ENCODE measurements around the gene APP. TPM values are rescaled to one million over a fixed set of nuclear protein-coding genes. Genes with fewer than 3 reads are reported as not detected.

Gene APP
- total RNA-seq, 1 donor from 2014 or later: 1,326 TPM

DNA sequence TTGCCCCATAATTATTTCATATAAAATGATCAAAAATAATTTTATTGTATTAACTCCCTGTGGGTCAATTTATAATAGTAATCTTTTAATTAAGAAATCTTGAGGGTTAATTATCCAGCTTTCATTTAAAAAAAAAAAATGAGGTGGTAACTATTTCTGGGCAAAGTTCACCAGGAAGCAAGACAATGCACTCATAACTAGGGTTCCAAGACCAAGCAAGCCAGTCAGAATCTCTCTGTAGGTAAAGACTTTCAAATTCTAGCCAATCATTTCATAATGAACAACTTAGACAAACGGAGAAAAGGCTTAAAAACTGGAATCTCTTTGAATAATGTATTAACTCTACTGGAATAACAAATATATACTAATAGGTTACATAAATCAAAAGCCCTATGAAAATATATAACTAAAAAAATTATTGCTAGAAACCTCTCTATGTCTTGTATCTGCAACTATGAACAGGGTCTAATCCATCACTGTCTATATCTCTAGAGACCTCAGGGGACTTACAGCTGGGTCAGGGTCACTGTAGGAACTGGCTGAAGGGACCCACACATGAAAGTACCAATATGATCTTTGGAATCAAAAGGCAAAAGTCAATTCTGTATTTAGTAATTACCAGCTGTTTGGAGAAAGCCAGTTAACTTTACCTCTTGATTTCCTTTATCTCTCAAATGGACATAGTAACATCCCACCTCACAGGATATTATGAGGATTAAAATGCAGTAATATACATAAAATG is 43.3 kb downstream of the APP start:
- DNase-seq (ENCODE audit: low read depth in 2 of 2): no peak

GRCh38 chr21:26126168-26126553 is 44.4 kb downstream of the APP start:
- DNase-seq (ENCODE audit: low read depth in 2 of 2): no peak

GRCh38 chr21:26125433-26126167 is 45.0 kb downstream of the APP start:
- DNase-seq (ENCODE audit: low read depth in 2 of 2): no peak

DNA sequence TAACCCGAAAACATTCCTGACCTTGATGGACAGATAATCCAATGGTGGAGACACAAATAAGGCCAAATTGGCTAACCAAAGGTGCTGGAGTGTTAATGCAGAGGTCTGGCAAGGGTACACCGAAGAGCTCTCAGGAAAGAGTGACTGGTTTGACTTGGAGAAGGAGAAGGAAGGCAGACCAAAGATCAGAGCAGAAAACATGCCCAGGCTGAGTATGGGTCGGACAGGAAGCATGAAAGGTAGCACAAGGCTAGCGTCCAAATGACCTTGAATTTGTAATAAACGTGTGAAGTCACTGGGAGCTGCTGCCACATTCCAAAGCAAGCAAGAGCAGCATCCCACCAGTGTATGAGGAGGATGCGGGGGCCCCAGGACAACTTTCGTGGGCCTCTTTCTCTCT is 45.7 kb downstream of the APP start:
- DNase-seq (ENCODE audit: low read depth in 2 of 2): peak; percentile 18 to 53

DNA sequence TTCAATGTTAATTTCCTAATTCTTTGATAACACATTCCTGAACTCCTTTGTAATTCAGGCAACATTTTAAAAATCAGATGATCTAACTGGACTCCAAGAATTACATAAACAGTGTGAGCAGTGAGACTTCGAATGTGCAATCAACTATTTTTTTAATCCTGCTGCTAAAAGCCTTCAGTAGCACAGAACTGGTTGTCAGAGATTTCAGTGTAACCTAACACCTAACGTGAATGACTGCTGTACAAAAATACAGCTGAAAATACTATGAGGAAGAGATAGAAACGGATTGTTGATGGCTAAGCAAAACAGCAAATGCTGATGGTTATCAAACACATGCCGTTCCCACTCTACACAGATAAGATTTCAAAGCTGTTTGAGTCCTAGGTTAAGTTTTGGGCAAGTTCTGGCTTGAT is 46.1 kb downstream of the APP start:
- peak; percentile 61 to 78 for DNase-seq (ENCODE audit: low read depth in 2 of 2)

GRCh38 chr21:26123012-26123411 is 47.6 kb downstream of the APP start:
- DNase-seq (ENCODE audit: low read depth in 2 of 2): peak in 1 of 2 donors; percentile 21

DNA sequence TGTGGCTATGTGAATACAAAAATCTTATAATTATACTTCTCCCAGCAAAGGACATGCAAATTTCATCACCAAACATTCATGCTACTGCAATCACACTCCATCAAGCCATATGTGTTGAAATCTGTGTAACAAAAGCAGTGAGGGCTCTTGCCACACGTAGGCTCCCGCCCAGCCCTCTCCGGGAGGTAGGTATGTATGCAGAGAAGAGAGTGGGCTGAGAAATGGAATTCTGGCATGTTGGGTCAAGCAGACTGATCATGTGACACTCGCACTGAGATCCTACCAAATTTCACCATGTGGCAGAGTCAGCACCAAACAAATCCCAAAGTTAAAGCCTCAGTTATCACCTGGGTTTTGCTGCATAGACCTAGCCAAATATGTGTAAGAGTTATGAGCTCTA is 49.7 kb downstream of the APP start:
- no peak for DNase-seq (ENCODE audit: low read depth in 2 of 2)

DNA sequence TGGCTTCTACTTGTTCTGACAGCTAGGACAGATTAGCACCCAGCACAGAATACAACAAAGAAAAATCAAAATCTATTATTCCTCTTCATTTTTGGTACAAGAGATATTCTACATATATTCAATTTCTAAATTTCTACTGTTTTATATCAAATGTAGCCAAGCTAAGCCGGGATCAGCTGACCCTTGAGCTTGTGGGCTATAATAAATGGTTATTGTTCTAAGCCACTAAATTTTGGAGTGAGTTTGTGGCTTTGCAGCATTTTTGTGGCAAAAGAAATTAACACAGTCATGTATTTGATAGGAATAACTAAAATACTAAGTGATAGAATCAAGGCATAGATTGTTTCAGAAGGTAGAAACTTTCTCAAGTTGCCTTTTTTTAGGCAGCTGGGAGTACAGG is 50.7 kb downstream of the APP start:
- DNase-seq (ENCODE audit: low read depth in 2 of 2): no peak

DNA sequence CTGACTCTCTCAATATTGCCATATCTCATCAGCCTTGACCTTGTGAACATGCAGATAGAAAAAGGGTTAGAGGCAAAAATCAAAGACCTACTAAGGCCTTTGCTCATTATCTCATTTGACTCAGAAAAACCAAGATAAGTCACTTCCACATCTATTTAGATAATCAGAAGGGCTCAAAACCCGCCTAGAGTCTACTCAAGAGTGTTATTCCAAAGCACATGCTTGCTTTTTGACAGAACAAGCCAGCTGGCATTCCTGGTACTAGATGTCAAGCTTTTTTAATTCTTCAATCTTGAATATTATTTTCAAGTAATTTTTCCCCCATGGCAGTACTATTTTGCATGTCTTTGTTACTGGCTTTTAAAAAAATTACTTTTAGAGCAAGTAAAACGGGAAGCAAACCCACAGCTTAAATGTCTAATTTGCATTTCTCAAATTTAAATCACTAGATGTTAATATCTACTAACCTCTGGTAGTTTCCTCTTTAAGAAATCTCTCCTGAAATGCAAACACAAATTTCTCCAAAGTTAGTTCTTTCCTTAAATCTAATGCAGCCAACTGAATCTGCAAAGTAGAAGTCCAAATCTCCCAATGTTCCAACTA is 51.5 kb downstream of the APP start:
- DNase-seq (ENCODE audit: low read depth in 2 of 2): no peak

DNA sequence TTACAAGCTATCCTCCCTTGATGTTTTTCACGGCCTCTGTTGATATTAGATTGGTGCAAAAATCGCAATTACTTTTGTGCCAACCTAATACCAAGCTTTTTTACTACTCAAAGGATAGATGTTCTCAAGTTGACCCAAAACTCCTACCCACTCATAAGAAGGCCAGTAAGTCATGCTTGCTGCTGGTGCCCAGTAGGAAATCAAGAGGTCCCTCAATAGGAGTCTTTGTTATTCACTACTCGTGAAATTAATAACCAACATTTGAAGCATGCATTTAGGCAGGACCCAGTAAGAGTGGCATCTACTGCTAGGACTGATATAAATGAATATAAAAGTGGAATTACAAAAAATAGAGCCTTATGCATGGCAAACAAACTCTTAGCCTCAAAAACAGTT is 52.6 kb downstream of the APP start:
- DNase-seq (ENCODE audit: low read depth in 2 of 2): no peak

DNA sequence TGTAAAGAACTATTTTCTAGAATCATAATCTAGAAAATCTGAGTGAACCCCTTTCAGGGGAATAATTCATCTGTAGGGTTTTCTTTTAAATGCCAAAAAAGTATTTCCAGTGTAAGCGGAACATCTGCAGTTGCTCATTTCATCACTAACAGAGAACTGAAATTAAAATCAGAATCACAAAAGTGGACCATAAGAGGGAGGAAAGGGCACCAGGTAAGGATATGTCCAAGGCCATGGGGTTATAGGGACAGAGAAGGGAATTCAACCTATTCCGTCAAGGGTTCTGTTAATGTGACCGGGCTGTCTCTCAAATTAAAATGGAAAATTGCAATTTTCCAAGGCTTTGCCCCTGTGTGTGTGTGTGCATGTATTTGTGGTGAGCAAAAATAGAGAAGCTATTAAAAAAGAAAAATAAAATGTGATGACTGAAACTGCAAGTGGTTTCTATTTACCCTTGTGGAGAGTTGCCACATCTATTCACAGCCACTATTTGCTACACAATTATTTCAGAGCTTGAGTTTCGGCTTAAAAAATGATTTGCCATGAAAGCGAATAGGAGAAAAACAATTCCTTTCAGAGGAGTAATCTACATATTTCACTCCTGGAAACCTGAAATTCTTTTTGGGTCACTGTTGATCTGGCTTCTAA is 53.1 kb downstream of the APP start:
- no peak for DNase-seq (ENCODE audit: low read depth in 2 of 2)

DNA sequence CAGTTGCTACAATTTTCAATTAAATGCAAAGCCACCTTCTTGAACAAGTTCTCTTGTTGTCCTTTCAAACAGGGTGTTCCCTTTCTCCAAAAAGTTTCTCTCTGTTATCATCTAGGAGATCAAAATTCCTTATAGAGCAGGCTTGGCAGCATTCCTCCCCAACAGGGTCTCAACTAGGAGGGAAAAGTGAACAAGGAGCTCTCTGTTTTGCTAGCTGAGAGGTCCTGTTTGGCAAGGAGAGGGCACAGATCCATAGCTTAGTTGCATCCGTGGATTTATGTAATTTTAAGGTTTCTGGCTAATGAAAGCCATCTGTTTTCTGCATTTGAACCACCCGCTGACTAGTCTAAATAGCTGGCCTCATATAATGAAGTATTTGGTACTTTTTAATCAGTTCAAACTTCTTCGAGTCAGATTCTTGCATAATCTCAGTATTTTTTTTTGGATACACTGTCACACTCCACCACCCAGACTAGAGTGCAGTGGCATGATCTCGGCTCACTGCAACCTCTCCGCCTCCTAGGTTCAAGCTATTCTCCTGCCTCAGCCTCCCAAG is 54.0 kb downstream of the APP start:
- no peak for DNase-seq (ENCODE audit: low read depth in 2 of 2)

DNA sequence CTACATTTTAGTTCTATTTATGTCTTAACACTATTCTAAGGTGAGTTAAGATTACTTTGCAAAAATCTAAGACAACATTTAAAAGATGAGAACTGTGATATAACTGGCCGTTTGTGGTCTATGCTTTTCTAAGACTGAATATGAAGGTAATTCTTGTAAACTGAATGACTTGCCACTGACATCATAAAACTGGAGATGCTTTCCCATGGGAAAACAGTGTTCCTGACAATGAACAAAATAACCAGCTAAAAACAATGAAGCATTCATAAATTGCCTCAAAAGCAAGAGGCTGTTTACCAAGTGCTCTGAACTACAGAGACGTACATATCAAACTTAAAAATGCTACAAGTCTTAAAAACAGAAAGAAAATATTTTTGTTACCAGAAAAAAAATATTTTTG is 54.7 kb downstream of the APP start:
- DNase-seq (ENCODE audit: low read depth in 2 of 2): peak; percentile 18 to 80

DNA sequence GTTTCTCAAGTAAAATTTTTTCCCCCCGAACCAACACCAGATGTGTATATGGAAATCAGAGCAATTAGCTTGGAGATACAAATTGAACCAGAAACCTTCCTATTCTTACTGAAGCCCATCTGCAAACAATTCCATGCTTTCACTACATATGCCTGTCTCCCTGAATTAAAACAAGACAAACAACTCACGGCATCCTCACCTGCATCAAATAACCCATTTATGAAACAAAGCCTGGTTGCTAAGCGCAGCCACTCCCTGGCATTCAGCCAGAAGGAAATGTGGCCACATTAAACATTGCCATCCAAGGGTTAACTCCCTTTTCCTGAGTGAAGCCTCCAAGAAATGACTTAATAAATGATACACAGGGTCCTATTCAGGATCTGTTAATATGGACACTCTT is 55.3 kb downstream of the APP start:
- peak; percentile 22 to 87 for DNase-seq (ENCODE audit: low read depth in 2 of 2)

GRCh38 chr21:26112975-26113374 is 57.6 kb downstream of the APP start:
- no peak for DNase-seq (ENCODE audit: low read depth in 2 of 2)

- DNase-seq (ENCODE audit: low read depth in 2 of 2): peak in 1 of 2 donors; percentile 28
Measured at GRCh38 chr21:26112127-26112742, 58.3 kb downstream of the APP start.

DNA sequence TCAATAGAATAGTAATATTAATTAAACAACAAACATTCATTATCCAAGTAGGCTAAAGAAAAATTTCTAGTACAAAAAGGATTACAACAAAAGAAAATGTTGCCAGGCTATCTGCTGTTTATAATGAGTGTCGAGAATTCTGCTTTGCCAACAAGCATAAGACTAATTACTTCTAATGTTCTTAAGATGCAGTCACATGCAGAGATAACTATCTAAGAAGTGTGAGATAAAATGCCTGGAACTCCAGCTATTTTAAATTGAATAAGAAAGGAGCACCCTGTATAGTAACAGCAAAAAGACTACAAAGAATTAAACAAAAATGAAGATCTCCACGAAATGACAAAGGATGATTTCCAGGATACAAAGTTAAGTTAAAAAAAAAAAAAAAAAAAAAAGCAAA is 59.9 kb downstream of the APP start:
- no peak for DNase-seq (ENCODE audit: low read depth in 2 of 2)

- DNase-seq (ENCODE audit: low read depth in 2 of 2): no peak
Measured at GRCh38 chr21:26107429-26107828, 63.1 kb downstream of the APP start.

GRCh38 chr21:26106562-26106961 is 64.0 kb downstream of the APP start:
- peak; percentile 45 to 75 for DNase-seq (ENCODE audit: low read depth in 2 of 2)

DNA sequence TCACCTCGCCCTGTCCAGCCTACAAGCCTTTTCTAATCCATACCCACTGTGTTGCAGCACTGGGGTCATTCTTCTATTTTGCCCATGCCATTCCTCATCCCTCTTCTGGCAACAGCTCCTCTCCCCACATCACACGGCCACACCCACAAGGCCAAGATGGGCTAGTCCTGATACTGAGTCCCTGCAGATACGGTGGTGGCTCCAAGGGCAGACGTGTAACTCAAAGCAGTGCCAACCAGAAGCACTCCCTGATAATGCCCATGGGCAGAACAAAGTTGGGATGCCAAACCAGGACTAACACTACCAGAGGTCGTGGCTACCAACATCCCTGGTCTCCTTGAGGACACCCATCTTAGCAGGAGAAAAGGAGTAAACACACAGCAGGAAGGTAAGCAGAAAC is 64.8 kb downstream of the APP start:
- no peak for DNase-seq (ENCODE audit: low read depth in 2 of 2)

DNA sequence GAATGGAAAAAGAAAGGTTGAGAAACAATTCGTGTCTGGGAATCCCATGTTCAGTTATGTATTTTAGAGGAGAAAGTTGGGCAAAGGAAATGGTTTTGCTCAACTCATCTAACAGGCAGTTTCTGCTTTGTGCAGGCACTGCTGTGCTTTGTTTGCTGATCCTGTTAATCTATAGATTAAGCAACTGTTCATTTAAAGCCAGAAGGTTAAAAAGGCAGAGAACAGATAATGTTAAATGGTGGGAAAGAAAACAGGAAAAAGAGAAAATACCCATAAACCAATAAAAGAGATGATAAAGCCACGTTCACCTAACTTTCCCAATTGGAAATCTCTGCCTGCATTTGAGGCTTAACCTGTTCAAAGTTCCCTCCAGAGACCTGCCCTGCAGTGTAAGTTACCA is 70.0 kb downstream of the APP start:
- no peak for DNase-seq (ENCODE audit: low read depth in 2 of 2)
